GM19324 (cell line): ENCODE results near the gene JCAD.
"Not testable (repeated sequence)": the region's sequence is repeated elsewhere in the genome, so short reads cannot be mapped to it uniquely, and the experiment has no call there.

Source experiments
- ATAC-seq: cut with Tn5 transposase; IDR thresholded peaks from one replicate; pipeline ENCODE4 v1.9.1; 2021; ENCODE audit warnings: mild to moderate bottlenecking, moderate library complexity; ENCODE audit not compliant: unreplicated experiment, low FRiP score

The JCAD gene

DNA sequence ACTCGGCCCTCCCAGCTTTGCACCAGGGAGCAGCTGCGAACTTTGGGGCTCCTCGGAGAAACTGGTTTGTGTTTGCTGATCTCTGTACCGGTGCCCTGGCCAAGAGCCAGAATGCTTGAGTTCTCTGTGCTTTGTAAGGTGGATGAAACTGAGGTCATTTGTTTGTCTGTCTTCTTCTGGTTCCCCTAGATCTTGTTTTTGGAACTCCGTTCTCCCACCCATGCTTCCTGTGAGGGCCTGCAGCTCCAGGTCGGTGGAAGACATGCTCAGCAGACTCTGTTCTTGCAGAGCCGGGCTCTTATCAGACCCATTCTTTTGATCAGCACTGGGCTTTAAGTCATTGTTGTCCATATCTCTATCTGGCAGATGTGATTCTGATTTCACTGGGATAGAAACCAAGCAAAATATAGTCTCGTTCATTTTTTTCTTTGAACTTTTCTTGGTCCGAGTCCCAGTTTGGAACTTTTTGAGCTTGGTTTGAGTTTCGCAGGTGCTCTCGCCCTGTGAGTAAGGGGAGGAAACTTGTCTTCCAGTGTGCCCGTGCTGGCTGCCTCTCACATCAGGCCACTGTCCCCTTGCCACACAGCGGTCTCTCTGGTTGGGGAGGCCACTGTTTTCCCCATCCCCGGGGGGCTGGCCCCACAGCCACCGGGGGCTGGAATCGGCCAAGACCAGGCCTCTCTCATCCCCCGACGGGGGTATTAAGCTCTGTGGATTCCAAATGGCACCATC is 31.2 kb downstream of the JCAD start:
- no peak for ATAC-seq

DNA sequence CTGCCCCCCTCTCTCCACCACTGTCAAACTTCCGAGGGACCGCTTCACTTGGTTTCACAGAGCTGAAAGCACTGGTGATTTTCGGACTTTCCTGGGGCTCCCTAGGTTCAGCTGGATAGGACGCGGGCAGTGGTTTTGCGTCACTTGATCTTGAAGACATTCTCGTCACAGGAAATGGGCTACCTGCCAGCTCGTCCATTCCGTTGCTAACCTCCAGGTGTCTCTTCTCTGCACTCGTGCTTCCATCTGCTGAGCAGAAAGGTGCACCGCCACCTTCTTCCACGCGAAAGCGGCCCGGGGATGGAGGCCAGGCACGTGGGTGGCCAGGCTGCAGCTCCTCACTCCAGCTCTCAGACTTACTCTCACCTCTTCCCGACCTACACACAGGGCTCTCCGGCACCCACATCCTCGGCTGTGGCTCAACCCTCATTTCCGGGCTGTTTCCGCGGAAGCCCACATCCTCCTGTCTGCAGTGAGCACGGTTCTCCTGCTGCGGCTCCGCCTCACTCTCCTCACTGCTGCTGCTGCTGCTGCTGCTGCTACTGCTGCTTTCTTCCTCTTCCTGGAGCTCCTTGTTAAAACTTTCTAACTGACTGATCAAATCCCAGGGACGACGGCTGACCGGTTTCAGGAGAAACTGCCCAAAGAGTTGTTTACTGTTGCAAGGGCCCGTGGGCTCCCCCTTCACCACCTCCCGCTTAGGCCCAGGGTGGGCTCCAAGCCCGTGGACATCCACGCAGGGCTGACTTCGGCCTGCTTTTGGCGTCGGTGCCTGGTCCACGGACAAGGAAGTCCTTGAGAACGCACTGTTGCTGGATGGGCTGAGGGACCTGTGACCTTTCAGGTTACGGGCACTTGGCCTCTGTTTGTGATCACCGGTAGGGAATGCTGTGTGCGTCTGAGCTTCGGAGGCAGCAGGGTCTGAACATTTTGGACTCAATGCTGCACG is 32.1 kb downstream of the JCAD start:
- ATAC-seq, result peak; percentile 76

DNA sequence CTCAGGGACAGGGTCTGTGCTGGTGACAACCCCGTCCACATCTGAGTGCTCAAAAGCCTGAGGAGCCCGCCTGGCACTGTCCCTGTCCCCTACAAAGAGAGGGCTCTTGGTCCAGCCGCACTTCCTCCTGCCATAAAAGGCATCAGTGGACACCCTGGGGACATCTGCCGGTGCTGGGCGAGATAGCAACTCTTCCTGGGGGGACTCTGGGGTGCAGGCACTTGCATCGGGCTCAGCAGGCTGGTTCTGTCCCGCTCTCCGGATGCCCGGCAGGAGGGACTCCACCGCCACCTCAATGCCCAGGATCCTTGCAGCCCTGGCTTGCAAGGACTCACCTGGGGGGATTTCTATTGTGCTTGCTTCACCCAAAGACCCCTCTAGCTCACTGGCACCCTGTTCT is 32.8 kb downstream of the JCAD start:
- ATAC-seq, result no peak

DNA sequence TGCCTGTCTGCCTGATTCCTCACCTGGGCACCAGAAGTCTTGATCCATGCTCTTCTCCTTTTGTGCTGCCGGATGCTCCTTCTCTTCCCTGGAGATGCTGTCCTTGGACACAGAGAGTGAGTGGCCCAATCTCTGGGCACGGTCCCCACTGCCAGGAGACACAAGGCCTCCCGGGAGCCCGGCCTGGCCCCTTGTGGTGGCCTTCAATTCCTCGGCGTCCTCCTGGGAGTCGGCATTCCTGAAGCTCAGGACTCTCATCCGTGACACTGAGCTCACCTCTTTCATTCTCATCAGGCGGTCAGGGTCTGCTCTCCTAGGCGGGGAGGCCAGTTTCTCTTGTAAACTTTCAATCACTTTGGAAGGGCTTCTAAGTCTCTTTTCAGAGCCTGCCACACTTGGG is 33.3 kb downstream of the JCAD start:
- no peak for ATAC-seq

DNA sequence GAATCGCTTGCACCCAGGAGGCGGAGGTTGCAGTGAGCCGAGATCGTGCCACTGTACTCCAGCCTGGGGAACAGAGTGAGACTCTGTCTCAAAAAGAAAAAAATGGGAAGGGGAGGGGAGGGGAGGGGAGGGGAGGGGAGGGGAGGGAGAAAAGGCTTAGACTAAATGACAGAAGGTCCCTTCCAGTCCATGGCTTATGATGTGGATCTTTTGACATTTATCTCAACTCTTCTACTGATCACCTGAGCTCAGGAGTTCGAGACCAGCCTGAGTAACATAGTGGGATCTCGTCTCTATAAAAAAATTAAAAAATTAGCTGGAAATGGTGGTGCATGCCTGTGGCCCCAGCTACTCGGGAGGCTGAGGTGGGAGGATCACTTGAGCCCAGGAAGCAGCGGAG is 34.0 kb downstream of the JCAD start:
- ATAC-seq, result not testable (repeated sequence)

DNA sequence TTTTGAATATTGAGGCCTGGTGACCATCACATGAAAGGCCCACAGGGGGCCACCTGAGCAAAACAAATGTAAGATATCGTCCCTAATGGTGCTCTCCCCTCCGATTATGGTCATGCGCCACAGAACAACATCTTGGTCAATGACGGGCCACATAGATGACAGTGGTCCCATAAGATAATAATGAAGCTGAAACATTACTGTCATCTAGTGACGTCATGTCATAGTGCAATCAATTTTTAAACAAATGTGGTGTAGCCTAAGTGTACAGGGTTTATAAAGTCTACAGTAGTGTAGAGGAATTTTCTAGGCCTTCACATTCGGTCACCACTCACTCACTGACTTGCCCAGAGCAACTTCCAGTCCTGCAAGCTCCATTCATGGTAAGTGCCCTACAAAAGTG is 36.8 kb downstream of the JCAD start:
- no peak for ATAC-seq

DNA sequence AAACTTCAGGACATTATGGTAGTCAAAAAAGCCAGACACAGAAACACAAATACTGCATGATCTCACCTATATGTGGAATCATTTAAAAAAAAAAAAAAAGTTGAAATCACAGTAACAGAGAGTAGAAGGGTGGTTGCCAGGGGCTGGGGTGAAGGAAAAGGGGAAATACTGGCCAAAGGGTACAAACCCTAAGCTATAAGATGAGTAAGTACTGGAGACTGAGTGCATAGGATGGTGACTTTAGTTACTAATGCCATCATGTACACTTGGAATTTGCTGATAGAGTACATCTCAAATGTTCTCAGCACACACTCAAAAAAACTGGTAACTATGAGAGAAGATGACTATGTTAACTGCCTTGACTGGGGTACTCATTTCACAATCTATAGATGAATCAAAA is 39.9 kb downstream of the JCAD start:
- no peak for ATAC-seq

DNA sequence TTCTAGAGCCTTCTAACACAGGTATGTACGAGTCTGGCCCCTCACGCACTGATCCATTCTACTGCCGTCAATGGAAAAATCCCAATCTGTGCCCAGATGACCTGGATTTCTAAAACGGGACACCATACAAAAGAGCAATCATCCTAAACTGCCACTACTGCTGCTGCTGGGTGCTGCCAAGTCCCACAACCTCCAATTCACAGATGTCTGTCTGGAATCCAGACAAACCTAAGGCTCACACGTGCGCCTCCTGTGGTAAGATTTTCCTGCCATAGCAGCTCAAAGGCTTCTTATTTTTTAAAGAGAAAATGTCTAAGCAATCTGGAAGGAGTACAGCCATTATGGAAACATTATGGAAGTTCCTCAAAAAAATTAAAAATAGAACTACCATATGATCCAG is 40.9 kb downstream of the JCAD start:
- ATAC-seq, result no peak

DNA sequence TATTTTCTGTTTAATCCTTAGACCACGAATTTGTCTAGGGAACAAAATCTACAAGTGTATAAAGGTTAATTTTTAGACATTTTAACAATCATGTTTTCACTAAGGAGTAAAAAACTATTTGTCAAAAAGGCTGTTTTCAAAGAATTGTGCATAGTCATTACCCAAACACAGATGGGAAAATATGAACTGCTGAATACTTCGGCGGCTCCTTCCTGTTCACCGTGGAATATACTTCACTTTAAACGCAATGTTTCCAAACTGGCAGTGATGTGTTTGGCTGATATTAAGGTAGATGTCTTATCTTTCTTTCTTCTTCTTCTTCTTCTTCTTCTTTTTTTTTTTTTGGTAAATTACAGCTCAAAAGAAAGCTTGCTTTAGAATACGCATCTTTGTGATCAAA is 41.4 kb downstream of the JCAD start:
- ATAC-seq, result no peak

DNA sequence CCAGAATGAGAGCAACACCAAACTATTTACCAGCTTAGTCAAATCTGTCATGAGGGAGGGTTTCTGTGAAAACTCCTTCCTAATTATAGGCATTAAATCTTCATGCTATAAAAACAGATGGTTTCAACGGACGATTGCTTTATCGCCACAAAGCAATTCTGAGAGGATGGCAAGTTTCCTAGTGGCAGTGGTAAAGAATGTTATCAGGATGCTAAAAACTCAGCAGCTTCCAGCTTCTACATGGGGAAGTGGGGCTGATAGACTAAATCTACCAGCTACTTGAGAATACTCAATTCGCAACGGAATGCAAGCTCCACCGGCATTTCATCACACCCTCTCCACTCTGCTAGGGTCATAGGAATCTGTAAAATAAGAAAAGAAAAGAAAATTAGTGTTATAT is 41.8 kb downstream of the JCAD start:
- ATAC-seq, result no peak

DNA sequence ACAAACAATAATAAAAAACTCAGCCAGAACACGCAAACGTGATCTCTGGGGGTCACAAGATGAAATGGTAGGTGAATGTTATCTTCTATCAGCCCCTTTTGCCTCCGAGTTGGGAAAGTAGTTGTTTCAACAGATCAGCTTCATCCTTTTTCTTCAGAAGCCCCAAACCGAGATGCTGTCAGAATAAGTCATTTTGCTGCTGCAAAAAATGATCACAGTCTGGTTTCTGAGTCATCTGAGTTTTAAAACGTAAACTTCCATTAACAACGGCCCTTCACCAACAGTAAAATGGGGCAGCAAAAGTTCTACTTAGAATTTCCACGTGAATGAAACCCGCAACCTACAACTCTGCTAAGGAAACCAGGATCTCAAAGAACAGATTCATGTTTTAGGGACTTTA is 44.9 kb downstream of the JCAD start:
- no peak for ATAC-seq

DNA sequence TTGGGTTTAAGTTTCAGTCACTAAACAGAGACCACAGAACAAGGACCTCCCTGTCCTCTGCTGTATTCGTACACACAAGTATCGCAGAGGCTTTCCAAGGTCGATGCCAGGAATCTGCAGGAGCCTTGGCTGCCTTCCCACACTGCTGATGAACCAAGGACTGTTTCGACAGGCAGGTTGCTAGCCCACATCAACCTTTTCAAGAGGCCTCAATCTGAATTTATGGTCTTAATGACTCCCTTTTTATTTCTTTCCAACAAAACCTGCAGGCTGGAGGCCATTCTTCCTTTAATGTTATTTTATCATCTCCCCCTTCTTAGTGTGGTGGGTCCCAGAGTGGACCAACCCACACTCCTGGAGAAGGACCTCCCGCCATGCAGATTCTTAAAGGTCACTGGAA is 45.6 kb downstream of the JCAD start:
- no peak for ATAC-seq

DNA sequence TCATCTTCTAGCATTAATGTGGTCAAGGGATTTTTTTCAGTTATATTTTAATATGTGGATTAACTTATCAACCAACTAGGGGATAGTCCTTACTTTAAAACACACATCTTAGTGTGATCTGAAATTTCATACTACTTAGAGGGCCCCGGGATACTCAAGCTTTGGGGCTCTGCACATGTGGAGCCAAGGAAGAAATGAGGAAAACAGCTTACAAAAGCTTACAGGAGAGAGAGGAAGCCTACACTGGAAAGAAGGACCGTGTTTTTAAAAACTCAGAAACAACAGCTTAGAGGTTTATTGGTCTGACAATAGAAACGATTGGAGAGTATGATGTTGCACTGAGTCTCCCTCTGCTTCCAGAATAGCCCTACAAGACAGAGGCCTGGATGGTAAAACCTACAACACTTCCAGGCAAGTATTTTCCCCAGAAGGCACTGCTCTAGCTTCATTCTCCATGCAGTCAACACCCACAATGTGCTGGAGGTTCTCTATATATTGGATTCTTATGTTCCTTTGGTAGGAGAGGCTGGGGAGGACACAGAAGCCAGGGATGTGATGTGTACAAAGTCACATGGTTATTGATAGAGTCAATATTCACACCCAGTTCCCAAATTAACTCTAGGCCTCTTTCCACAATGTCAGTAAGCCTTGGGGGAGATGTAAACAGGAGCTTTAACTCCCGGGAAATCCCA is 47.3 kb downstream of the JCAD start:
- no peak for ATAC-seq

DNA sequence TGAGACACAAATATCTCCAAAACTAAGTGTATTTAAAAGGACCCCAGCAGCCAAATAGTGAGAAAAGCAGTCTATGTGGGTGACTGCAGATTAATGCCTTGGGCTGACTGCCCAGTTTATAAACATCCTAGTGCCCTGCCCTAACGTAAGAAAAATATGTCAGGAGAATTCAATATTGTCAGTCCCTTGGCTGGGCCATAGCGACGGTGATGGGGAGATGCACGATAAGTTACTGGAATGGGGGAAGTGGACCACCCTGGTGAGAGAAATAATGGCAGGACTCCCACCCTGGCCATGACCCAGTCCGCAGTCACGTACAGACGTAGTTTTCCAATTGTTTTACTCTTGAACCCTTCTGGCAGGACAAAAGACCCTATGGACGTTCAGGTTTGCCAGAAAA is 48.0 kb downstream of the JCAD start:
- ATAC-seq, result no peak

DNA sequence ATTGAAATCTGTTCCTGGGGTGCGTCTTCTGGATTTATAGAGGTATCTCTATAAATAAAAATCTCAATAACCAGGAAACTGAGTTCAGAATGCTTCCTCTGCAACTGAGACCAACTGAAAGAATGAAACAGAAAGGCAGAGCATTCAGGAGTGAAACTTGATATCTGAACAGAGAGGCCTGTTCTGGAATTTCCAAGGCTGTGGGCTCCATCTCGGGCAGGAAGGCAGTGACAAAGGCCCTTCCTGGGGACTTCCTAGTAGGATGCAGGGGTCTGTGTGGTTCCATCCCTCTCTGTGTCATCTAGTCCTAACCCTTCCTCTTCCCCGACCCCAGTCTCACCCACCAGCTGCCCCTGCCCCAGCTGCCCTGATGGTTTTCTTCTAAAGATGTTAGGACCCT is 52.0 kb downstream of the JCAD start:
- ATAC-seq, result no peak

DNA sequence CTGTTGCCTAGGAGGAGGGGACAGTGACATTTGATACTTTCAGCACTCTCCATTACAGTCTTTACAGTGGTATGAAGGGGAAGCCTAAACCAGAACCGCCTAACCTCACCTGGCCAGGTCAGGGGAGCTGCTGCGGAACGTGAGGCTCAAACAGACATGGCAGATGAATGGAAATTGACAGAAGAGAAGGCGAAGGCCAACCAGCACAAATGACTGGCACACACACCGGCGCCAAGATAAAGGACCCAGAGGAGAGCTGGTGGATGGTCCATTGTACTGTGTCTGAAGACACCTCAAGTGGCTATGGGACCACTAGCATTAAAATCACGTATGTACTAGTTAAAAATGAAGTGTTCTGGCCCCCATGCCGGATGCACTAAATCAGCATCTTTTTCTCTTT is 53.0 kb downstream of the JCAD start:
- no peak for ATAC-seq

DNA sequence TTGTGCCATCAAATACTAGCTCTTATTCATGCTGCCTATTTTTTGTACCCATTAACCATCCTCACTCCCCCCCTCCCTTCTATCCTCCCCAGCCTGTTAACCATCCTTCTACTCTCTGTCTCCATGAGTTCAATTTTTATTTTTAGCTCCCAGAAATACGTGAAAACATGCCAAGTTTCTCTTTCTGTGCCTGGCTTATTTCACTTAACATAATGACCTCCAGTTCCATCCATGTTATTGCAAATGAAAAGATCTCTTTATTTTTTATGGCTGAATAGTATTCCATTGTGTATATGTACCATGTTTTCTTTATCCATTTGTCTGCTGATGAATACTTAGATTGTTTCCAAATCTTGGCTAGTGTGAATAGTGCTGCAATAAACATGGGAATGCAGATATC is 54.3 kb downstream of the JCAD start:
- ATAC-seq, result not testable (repeated sequence)

DNA sequence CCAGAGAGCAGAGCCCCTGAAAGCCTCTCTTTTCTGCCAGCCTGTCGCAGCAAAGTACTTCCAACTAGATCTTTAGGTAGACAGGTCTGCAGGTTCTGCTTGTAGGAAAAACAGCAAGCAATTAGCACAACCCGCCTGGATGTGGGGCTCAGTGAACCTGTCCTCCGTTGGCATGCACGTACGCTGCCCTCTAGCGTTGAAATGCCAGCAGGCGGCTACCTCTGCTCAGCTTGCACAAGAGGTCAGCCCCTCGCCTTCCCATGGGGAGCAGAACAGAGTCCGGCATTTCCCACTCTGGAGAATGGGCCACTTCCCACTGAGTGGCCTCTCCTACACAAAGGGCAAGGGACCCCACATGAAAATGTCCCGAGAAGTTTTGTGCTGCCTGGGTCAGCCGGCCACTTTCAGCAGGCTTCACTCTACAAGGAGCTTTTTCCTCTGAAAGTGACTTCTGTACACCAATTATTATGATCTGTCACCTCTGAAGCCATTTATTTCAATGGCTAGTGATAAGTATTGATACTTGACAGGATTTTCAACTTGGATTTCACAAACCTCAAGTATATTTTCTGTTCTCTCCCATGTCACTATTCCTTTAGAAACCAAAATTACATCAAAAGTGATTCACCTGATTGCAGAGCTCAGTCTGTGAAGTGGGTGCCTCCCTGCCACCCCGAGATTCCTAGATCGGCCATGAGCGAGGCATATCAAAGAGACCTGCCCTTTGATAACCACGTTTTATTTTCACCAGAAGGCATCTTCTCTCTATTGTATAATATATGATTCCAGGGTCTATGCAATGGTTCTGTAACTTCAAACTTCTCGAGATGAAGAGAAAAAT is 56.7 kb downstream of the JCAD start:
- ATAC-seq, result peak; percentile 46

DNA sequence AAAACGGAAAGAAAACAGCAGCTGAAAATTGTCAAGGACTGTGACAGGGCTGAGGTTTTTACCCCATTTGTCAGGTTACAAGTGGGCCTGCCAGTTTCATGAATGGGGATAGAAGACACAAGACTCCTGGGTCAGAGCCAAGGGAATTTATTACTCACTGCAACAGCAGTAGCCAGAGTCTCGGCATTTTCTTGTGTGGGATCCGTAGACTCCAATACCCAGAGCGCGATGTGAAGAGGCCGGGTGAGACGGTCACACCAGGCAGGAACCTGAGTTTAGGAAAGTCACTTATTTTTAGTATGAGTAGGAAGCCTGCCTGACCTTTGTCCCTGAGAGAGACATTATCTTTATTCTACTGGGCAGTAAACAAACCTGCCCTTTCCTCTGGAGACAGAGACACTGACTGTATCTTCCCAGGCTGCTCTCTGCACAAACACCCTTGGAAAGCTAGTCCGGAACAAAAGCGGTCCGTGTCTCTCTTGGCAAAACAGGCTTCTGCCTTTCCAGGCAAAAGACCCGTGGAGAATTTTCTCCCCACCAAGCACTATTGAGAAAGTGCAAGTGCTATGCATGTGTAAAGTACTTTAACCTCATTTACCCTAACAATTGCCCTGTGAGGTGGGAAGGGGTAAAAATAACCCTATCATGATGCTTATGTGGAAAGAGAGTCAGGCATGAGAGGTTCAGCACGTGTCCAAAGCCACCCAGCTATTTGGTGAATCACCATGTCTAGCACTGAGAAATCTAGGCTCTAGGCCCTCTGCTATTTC is 58.4 kb downstream of the JCAD start:
- ATAC-seq, result no peak
